Measurements from ENCODE around the gene SLC7A9. TPM values are rescaled to one million over a fixed set of nuclear protein-coding genes. Genes with fewer than 3 reads are reported as not detected.

The SLC7A9 gene
- not detected in 2 replicates for total RNA-seq

DNA sequence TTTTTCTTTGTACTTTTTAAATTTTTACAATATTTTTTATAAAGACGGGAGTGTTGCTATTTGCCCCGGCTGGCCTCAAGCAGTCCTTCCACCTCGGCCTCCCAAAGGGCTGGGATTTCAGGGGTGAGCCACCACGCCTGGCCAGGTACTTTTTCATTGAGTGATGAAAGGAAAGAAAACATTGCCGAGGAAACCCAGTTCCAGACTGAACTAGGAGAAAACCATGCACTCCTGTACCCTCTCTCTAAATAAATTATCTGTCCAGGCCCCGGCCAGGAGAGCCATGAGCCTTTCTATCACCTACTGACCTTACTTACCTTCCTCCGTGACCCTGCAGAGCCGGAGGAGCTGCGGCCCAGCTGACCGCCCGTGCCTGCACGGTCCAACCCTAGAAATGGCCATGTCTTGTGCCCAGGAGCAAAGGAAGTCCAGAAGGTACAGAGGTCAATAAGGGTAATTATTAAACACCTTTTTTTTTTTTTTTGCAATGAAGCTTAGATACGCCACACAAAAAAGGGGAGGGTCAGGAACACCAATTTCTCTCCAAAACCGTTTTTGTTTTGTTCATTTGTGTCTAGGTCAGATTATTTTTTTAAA is at the start of gene SLC7A9:
Gene SLC7A9 (minus strand): TSS at position 399 of the 597 bp plus-strand sequence. CDS start 1,233 bp downstream, outside the sequence.

Other genes with a start within 250 kb of the SLC7A9 start
- 19.7 and 25.0 TPM in 2 replicates for gene ANKRD27, start 194.6 kb downstream of the SLC7A9 start, total RNA-seq
- 0.05 and 0.42 TPM in 2 replicates for gene RGS9BP, start 193.9 kb downstream of the SLC7A9 start, total RNA-seq
- gene NUDT19, start 177.9 kb downstream of the SLC7A9 start, total RNA-seq, result 15.4 and 23.3 TPM in 2 replicates
- gene TDRD12, start 150.0 kb downstream of the SLC7A9 start, total RNA-seq, result 0.35 and 0.74 TPM in 2 replicates
- 13.5 and 21.1 TPM in 2 replicates for gene CEP89, start 102.2 kb upstream of the SLC7A9 start, total RNA-seq
- 3.5 and 4.2 TPM in 2 replicates for gene FAAP24, start 102.5 kb upstream of the SLC7A9 start, total RNA-seq
- 13.1 and 13.5 TPM in 2 replicates for gene RHPN2, start 195.1 kb upstream of the SLC7A9 start, total RNA-seq
- 4.1 and 6.6 TPM in 2 replicates for gene GPATCH1, start 211.4 kb upstream of the SLC7A9 start, total RNA-seq

All from airway epithelial cell (primary cell).